Measurements from ENCODE around the gene RRAD.
"Not testable (repeated sequence)": the region's sequence is repeated elsewhere in the genome, so short reads cannot be mapped to it uniquely, and the experiment has no call there.

The RRAD gene, protein sequence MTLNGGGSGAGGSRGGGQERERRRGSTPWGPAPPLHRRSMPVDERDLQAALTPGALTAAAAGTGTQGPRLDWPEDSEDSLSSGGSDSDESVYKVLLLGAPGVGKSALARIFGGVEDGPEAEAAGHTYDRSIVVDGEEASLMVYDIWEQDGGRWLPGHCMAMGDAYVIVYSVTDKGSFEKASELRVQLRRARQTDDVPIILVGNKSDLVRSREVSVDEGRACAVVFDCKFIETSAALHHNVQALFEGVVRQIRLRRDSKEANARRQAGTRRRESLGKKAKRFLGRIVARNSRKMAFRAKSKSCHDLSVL

DNA sequence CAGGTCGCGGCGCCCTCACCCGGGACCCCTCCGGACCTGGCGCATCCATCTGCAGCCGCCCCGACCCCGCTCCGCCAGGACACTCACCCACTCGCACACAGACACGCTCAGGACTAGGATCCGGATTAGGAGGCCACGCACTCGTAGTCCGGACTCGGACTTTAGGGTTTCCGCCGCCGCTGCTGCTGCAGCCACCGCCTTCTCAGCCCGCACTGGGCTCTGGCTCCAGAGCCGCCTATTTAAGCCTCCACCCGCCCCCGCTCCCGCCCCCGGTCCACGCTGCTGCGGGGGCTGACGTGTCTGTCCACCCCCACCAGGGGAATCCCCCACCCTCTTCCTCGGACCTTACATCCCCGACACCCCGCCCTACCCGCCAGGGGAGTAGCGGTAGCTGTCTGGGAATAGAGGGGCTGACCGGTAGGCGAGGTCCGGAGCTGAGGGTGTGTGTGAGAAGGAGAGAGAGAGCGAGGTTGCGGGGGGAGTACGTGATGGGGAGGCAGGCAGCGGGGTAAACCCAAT, at the start of gene RRAD:
TSS of gene RRAD (minus strand) at position 214 of the 519 bp plus-strand sequence. CDS start 356 bp downstream, outside the sequence.
- DNase-seq: peak; percentile 25

DNA sequence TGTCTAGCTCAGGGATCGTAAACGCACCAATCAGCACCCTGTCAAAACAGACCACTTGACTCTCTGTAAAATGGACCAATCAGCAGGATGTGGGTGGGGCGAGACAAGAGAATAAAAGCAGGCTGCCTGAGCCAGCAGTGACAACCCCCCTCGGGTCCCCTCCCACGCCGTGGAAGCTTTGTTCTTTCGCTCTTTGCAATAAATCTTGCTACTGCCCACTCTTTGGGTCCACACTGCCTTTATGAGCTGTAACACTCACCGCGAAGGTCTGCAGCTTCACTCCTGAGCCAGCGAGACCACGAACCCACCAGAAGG, 49.6 kb upstream of the RRAD start:
- peak; percentile 76 for DNase-seq

DNA sequence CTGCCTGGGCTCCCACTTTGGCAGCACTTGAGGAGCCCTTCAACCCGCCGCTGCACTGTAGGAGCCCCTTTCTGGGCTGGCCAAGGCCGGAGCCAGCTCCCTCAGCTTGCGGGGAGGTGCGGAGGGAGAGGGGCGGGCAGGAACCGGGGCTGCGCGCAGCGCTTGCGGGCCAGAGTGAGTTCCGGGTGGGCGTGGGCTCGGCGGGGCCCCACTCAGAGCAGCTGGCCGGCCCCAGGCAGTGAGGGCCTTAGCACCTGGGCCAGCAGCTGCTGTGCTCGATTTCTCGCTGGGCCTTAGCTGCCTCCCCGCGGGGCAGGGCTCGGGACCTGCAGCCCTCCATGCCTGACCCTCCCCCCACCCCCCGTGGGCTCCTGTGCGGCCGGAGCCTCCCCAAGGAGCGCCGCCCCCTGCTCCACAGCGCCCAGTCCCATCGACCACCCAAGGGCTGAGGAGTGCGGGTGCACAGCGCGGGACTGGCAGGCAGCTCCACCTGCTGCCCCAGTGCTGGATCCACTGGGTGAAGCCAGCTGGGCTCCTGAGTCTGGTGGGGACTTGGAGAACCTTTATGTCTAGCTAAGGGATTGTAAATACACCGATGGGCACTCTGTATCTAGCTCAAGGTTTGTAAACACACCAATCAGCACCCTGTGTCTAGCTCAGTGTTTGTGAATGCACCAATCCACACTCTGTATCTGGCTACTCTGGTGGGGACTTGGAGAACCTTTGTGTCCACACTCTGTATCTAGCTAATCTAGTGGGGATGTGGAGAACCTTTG, 49.0 kb upstream of the RRAD start:
- DNase-seq: not testable (repeated sequence)

DNA sequence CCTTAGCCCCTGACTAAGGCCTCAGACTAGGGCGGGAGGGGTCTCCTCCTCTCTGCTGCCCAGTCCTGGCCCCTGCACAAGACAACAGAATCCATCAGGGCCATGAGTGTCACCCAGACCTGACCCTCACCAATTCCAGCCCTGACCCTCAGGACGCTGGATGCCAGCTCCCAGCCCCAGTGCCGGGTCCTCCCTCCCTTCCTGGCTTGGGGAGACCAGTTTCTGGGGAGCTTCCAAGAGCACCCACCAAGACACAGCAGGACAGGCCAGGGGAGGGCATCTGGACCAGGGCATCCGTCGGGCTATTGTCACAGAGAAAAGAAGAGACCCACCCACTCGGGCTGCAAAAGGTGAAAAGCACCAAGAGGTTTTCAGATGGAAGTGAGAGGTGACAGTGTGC, 48.4 kb upstream of the RRAD start:
- no peak for DNase-seq

DNA sequence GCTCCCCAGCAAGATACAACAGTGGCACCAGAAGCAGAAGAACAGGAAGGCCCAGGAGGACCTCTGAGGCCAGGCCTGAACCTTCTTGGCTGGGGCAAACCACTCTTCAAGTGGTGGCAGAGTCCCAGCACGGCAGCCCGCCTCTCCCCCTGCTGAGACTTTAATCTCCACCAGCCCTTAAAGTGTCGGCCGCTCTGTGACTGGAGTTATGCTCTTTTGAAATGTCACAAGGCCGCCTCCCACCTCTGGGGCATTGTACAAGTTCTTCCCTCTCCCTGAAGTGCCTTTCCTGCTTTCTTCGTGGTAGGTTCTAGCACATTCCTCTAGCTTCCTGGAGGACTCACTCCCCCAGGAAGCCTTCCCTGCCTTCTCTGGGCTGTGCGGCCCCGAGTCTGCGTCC, 47.6 kb upstream of the RRAD start:
- DNase-seq: no peak

DNA sequence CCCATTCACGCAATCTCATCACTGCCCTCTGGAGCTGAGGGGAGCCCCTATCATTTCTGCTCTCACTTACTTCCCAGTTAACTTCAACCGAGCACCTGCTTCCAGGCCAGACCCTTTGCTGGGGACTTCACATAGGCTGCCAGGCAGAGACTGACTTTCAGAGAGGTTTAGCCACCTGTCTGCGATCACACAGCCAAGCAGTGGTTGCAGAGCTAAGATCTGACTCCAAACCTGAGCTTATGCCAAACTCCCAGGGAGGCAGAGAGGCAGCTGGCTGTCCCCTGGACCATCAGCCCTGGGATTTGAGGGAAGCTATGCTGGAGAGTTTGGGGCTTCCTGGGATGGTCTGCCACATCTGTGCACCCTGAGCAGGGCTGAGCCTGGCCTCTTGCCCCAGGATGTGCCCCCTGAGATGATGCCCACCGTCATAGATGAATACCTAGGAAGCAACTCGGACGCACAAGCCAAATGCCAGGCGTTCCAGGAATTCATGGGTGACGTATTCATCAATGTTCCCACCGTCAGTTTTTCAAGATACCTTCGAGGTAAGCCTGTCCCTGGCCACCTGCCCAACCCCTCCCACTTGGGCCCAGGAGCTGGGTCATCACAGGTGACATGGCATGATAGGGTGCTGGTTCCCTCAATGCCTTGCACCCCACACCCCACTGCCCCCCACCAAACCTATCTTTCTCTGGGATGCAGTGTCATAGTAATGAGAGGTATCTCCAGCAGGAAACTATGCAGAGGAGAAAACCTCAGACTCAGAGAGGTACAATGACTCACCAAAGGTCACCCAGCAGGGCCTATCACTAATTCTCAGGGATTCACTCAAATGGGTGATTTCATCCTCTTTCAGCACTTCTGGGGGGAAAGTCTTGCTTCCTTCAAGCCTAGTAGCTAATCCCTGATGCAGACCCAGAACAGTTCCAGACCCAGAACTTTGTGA, 45.7 kb upstream of the RRAD start:
- DNase-seq: no peak

DNA sequence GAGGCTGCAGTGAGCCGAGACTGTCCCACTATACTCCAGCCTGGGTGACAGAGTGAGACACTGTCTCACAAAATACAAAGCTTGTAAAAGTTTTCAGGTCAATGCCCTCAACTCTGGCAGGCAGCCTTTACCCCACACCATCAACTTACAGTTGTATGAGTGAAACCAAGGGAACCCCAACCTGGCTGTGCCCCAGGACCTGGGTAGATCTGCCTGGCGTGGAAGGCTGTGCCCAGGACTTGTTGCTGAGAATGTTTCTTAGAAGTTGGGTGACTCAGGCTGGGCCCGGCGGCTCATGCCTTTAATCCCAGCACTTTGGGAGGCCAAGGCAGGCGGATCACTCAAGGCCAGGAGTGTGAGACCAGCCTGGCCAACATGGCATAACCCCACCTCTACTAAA, 43.5 kb upstream of the RRAD start:
- no peak for DNase-seq

DNA sequence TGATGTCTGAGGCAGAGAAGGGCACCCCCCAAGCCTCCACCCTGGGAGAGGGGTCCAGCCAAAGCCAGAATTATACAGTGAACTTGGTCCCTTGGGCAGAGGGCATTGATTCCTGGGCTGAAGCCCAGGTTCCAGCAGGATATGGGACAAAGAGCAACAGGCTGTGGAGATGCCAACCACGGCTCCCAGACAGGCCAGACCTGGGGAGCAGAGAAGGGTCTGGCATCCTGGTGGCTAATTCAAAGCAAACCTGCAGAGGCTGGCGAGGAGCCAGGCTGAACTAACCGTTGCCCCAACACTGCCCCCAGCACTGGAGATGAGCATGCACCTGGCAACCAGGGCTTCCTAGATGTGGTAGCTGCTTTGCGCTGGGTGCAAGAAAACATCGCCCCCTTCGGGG, 38.7 kb upstream of the RRAD start:
- DNase-seq: no peak

DNA sequence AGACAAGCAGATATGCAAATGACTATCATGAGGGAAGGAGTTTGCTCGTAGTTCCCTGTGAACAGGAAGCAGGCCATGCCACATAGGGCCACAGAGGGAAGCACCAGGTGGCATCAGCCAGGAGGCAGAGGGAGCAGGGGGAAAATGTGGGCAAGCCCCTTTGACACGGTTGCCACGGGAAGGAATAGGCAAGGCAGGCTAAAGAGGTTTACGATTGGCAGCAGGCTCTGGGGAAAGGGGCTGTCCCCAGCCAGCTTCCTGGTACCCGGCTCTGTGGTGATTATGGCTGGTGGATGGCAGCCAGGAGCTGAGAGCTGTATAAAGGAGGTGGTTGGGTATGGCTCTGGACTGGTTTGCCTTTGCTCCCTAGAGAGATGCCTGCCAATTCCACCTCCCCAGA, 36.6 kb upstream of the RRAD start:
- no peak for DNase-seq

DNA sequence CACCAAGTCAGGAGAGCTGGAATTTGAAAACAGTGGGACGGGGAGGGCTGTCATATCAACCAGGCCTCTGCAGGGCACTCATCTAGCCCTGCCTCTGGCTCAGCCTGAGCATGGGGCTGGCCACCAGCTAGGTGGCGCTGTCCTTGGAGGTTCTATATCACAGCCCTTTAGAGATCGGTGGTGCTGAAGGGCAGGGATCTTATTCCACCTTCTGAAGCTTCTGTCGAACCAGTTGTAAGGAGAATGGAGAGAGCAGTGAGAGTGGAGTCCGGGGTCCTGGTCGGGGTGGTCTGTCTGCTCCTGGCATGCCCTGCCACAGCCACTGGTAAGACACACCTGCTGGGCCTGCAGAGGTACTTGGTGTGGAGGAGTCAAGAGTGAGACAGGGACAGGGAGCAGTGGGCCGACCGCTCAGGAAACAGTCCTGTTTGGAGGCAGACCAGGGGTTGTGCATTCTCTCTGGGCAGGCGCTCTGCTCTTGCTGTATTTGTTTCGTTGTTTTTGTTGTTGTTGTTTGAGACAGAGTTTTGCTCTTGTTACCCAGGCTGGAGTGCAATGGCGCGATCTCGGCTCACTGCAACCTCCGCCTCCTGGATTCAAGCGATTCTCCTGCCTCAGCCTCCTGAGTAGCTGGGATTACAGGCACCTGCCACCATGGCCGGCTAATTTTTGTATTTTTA, 35.9 kb upstream of the RRAD start, which contains the start of gene CES3:
TSS of gene CES3 (plus strand) at position 202 of the 680 bp plus-strand sequence. CDS start at position 244, 42 bp downstream.
- DNase-seq: peak; percentile 63

DNA sequence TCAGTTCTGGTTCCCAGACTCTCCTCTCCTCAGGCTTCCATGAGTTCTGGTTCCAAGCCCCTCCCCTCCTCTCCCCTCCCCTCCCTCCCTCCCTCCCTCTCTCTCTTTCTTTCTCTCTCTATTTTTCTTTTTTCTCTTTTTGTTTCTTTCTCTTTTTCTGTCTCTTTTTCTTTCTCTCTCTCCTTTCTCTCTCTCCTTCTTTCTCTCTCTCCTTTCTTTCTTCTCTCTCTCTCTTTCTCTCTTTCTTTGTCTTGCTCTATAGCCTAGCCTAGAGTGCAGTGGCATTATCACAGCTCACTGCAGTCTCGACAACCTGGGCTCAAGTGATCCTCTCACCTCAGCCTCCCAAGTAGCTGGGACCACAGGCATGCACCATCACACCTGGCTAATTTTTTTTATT, 34.9 kb upstream of the RRAD start:
- no peak for DNase-seq

DNA sequence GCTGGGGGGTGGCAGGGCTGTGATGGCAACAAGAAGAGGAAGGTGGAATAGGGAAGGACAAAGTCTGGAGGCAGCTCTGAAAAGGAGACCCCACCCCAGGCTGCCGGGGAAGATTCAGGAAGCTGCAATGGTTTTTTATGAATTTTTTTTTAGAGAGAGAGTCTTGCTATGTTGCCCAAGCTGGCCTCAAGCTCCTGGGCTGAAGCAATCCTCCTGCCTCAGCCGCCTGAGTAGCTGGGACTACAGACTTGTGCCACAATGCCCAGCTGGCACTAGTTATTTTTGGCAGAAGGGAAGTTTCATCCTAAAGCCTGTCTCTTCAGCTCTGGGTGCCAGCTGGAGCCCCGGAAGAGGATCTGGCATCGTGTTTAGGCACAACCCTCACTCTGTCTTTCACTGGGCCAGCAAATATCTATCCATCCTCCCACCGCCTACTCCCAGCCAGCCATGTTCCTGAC, 34.4 kb upstream of the RRAD start:
- DNase-seq: no peak

DNA sequence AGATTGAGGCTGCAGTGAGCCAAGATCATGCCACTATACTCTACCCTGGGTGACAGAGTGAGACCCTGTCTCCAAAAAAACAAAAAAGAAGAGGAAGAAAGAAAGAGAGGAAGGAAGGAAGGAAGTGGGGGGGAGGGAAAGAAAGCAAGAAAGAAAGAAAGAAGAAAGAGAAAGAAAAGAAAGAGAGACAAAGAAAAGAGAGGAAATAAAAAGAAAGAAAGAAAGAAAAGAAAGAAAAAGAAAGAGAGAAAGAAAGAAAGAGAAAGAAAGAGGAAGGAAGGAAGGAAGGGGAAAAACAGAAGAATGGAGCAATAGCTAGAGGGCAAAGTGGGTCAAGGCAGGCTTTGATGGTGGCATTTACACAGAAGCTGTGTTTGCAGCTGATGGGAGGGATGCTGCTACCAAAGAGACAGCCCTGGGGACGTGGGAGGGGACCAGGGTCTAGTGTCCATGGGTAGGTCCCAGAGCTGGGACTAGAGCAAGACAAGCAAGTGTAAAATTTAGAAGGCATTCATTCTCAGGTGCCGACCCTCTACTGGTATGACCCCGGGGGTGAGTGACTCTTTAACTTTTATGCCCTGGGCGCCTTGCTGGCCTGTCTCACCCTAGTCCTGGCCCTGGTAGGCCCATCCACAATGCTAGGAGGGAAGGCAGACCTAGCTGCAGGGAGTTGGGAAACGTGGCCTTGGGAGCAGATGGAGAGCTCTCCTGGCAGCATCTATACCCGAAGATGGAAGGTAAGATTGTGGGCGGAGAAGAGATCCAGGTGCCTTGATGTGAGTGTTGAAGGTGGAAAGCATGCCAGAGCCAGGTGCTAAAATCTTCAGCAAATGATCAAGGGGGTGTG, 33.7 kb upstream of the RRAD start:
- DNase-seq: no peak

DNA sequence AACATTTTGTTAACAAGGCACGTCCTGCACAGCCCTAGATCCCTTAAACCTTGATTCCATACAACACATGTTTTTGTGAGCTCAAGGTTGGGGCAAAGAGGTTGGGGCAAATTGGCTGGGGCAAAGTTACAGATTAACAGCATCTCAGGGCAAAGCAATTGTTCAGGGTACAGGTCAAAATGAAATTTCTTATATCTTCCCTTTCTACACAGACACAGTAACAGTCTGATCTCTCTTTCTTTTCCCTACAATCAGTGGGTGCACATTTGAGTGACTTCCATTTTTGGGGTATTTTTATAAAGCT, 30.8 kb upstream of the RRAD start:
- not testable (repeated sequence) for DNase-seq

DNA sequence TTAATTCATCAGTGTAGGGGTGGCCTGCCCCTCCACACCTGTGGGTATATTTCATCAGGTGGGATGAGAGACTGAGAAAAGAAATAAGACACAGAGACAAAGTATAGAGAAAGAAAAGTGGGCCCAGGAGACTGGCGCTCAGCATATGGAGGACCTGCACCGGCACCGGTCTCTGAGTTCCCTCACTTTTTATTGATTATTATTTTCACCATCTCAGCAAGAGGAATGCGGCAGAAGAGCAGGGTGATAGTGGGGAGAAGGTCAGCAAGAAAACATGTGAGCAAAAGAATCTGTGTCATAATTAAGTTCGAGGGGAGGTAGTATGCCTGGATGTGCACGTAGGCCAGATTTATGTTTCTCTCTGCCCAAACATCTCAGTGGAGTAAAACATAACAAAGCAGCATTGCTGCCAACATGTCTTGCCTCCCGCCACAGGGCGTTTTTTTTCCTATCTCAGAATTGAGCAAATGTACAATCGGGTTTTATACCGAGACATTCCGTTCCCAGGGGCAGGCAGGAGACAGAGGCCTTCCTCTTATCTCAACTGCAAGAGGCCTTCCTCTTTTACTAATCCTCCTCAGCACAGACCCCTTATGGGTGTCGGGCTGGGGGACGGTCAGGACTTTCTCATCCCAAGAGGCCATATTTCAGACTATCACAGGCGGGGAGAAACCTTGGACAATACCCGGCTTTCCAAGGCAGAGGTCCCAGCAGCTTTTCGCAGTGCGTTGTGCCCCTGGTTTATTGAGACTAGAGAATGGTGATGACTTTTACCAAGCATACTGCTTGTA, 30.2 kb upstream of the RRAD start:
- not testable (repeated sequence) for DNase-seq

DNA sequence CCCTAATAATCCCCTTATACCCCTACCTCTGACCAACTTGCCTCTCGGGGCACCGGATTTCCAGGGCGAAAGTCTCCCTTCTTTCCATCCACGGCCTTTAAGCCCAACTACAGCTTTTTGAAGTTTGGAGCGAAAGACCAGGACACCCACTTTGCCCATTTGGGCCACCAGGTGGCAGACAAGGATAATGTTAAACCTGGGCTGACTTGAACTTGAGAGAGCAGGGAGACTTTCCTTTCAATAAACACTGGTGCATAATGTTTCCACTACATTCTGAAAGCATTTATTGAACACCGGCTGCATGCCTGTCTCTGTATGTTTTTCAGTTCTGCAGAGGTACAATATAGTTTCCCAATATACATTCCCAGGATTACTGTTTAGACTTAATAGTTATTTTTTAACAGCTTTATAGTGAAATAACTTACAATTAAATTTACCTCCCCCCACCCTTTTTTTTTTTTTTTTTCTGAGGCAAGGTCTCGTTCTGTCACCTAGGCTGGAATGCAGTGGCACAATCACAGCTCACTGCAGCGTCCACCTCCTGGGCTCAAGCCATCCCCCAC, 28.8 kb upstream of the RRAD start:
- peak; percentile 78 for DNase-seq

DNA sequence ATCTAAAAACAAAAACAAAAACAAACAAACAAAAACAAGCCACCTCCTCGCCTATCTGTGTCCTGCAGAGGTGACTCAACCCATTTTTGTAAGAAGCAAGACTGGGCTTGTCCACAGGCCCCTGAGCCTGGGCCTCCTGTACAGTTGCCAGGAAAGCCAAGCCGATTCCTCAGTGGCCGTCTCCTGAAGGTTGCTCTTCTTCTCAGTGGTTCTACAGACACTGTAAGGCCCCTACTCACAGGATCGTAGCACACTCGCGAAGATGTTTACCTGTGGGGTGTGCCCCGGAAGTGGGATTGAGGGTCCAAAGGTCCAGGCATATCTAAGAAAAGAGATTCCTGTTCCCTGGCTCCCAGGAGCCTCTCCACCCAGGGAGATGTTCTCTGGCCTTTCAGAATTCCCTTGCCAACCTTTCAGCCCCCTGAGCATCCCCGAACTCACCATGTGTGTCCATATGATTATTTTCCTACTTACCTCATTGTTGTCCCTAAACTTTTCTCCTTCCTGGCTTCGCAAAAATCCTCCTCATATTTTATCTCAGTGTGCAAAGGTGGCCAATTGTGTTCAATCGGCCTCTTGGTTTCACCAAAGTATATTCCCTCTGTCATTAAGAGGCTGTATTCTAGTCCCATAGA, 28.2 kb upstream of the RRAD start:
- no peak for DNase-seq

DNA sequence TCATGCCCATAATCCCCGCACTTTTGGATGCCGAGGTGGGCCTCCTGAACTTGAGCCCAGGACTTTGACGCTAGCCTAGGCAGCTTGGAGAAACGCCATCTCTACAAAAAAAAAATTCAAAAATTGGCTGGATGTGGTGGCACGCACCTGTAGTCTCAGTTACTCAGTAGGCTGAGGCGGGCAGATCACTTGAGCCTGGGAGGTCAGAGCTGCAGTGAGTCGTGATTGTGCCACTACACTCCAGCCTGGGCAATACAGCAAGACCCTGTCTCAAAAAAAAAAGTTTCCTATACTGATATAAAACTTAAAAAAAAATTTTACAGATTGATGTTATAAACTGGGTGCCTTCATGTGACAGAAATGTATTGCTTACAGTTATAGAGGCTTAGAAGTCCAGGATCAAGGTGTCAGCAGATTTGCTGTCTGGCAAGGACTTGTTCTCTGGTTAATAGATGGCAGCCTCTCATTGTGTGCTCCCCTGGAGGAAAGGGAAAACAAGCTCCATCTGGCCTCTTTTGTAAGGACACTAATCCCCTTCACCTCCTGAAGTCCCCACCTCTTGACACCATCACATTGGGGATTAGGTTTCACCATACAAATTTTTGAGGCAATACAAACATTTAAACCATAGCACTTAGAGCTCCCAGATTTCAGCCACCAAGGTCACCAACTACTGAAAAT, 27.2 kb upstream of the RRAD start:
- no peak for DNase-seq
